ENCODE results near the gene GZMM. TPM values are rescaled to one million over a fixed set of nuclear protein-coding genes. Genes with fewer than 3 reads are reported as not detected.

The GZMM gene
- total RNA-seq, 4 donors from 2014 or later = 0.50 to 0.58 TPM; not detected in 2

DNA sequence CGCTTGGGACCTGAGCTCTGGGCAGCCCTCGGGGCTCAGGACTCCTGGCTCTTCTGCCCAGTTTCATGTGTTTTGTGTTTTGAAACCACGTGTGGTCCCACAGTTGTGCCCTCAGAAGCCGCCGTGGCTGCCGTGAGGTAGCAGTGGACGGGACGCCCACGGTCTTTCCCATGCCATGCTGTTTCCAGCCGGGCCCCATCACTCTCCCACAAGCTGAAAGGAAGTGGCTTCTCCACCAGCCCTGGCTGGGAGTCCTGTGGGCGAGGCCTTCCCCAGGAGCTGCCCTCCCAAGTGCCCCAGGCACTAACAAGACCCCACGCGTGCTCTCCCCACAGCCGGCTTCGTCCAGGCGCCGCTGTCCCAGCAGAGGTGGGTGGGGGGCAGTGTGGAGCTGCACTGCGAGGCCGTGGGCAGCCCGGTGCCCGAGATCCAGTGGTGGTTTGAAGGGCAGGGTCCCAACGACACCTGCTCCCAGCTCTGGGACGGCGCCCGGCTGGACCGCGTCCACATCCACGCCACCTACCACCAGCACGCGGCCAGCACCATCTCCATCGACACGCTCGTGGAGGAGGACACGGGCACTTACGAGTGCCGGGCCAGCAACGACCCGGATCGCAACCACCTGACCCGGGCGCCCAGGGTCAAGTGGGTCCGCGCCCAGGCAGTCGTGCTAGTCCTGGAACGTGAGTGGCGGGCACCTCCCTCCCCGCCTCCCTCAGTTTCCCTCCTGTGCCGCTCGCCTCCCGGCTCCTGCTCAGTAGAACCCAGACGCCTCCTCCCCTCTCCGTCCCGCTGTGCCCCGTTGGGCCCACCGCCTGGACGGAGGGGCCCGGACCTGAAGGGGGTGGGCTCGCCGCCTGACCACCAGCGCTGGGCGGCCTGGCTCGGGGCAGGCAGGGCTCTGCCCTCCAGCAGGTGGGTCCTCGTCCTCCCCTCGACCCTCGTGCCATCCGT lies 33.9 kb downstream of the GZMM start:
- no peak overlapping the region for H3K27ac ChIP-seq (replicated peaks in 1 of 4)
- no peaks in the 10 kb centered on the region for H3K9me3 ChIP-seq
- H3K4me3 ChIP-seq = no peak overlapping the region
- 91% methylated on average over 27 of the region's 66 CpGs for WGBS
- intact Hi-C loops (cut with DNase I) = loop anchor here (5.0 kb wide), 1 partner anchor 55 kb away; the partner anchor contains the start of gene POLRMT
- DNase-seq (ENCODE audit: extremely low spot score) = no peak
- H3K4me1 ChIP-seq = peaks cover 43 to 53% (median 51%) of the 10 kb centered on the region in 4 donors
- H3K27me3 ChIP-seq = no peaks in the 10 kb centered on the region
- H3K36me3 ChIP-seq = peaks cover 27 to 52% (median 46%) of the 10 kb centered on the region in 4 donors
- no peak for TF ChIP-seq POLR2AphosphoS5 (IDR thresholded peaks at IDR 0.05)
- TF ChIP-seq EP300 (IDR thresholded peaks at IDR 0.05) = no peak
- no peak for TF ChIP-seq CTCF (IDR thresholded peaks at IDR 0.05)
- no peak for TF ChIP-seq POLR2A (IDR thresholded peaks at IDR 0.05; ENCODE audit: low read depth)

DNA sequence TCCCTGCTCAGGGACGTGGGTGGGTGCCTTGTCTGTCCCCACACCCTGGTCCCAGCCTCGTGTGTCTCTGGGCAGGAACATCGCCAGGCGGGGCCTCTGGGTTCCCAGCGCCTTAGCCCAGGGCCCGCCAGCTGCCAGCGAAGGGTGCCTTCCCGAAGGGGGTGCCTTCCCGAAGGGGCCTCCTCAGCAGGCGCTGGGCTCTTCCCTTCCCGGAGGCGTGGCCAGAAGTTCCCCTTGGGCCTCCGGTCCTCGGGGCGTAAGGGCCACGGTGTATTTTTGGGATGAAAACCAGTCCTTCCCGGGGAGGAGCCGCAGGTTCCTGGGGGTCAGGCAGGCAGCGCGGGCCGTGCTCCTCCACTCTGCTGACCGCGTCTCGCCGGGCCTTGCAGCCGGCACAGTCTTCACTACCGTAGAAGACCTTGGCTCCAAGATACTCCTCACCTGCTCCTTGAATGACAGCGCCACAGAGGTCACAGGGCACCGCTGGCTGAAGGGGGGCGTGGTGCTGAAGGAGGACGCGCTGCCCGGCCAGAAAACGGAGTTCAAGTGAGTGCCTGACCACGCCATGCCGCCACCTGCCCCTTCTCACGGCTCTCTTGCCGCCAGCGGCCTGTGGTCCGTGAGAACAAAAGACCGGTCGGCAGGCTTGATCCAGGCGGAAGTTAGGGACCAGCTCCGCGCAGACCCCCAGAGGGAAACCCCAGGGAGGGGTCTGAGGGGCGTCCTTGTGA lies 35.4 kb downstream of the GZMM start:
- WGBS = 92% methylated on average over 15 of the region's 46 CpGs
- peaks cover 34 to 62% (median 56%) of the 10 kb centered on the region in 4 donors for H3K36me3 ChIP-seq
- TF ChIP-seq POLR2A (IDR thresholded peaks at IDR 0.05; ENCODE audit: low read depth) = no peak
- no peak for TF ChIP-seq EP300 (IDR thresholded peaks at IDR 0.05)
- no peak for TF ChIP-seq POLR2AphosphoS5 (IDR thresholded peaks at IDR 0.05)
- no peak for TF ChIP-seq CTCF (IDR thresholded peaks at IDR 0.05)
- no peak for DNase-seq (ENCODE audit: extremely low spot score)
- no peaks in the 10 kb centered on the region for H3K9me3 ChIP-seq
- H3K27me3 ChIP-seq = peaks cover 0 to 7% (median 0%) of the 10 kb centered on the region in 4 donors
- H3K4me1 ChIP-seq = peaks cover 30 to 43% (median 42%) of the 10 kb centered on the region in 4 donors
- intact Hi-C loops (cut with DNase I) = loop anchor here (5.0 kb wide), 1 partner anchor 53 kb away; the partner anchor contains the start of gene POLRMT
- no peak overlapping the region for H3K27ac ChIP-seq (replicated peaks in 1 of 4)
- H3K4me3 ChIP-seq = no peak overlapping the region

DNA sequence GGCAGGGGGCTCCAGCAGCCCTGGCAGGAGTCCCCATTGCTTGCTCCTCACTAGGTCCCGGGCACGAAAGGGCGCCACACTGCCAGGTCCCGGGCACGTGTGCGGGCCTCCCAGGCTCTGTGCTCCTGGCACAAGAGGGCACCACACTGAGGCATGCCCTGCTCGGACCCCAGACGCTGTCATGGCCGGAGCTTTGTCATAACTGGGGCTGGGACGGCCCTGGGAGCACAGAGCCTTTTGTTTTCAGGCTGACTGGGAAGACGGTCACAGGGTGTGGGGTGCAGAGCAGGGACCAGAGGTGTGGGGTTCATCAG lies 35.9 kb downstream of the GZMM start:
- peaks cover 0 to 12% (median 0%) of the 10 kb centered on the region in 4 donors for H3K27me3 ChIP-seq
- DNase-seq (ENCODE audit: extremely low spot score) = no peak
- peaks cover 34 to 62% (median 56%) of the 10 kb centered on the region in 4 donors for H3K36me3 ChIP-seq
- no peak overlapping the region for H3K27ac ChIP-seq (replicated peaks in 1 of 4)
- no peak overlapping the region for H3K4me3 ChIP-seq
- intact Hi-C loops (cut with DNase I) = loop anchor here (5.0 kb wide), 1 partner anchor 53 kb away; the partner anchor contains the start of gene POLRMT
- peaks cover 25 to 41% (median 38%) of the 10 kb centered on the region in 4 donors for H3K4me1 ChIP-seq
- no peak for TF ChIP-seq POLR2AphosphoS5 (IDR thresholded peaks at IDR 0.05)
- no peak for TF ChIP-seq CTCF (IDR thresholded peaks at IDR 0.05)
- TF ChIP-seq EP300 (IDR thresholded peaks at IDR 0.05) = no peak
- no peak for TF ChIP-seq POLR2A (IDR thresholded peaks at IDR 0.05; ENCODE audit: low read depth)
- H3K9me3 ChIP-seq = no peaks in the 10 kb centered on the region
- WGBS = 67% methylated on average over 2 of the region's 11 CpGs

GRCh38 chr19:580274-580835 lies 36.5 kb downstream of the GZMM start:
- peaks cover 20 to 35% (median 32%) of the 10 kb centered on the region in 4 donors for H3K4me1 ChIP-seq
- no peaks in the 10 kb centered on the region for H3K9me3 ChIP-seq
- TF ChIP-seq CTCF (IDR thresholded peaks at IDR 0.05) = no peak
- TF ChIP-seq POLR2AphosphoS5 (IDR thresholded peaks at IDR 0.05) = no peak
- TF ChIP-seq POLR2A (IDR thresholded peaks at IDR 0.05; ENCODE audit: low read depth) = no peak
- TF ChIP-seq EP300 (IDR thresholded peaks at IDR 0.05) = no peak
- intact Hi-C loops (cut with DNase I) = no loop called here
- no peak overlapping the region for H3K4me3 ChIP-seq
- peaks cover 0 to 18% (median 0%) of the 10 kb centered on the region in 4 donors for H3K27me3 ChIP-seq
- no peak overlapping the region for H3K27ac ChIP-seq (replicated peaks in 1 of 4)
- no peak for DNase-seq (ENCODE audit: extremely low spot score)
- peaks cover 34 to 62% (median 56%) of the 10 kb centered on the region in 4 donors for H3K36me3 ChIP-seq
- 86% methylated on average over 13 of the region's 22 CpGs for WGBS
